Fibroblast of skin of abdomen (primary cell): Measurements from ENCODE around the gene MADCAM1. TPM values are rescaled to one million over a fixed set of nuclear protein-coding genes. Genes with fewer than 3 reads are reported as not detected.
"Not testable (repeated sequence)": the region's sequence is repeated elsewhere in the genome, so short reads cannot be mapped to it uniquely, and the experiment has no call there.

ENCODE experiments used
- DNase-seq: peaks from one replicate; pipeline ENCODE4 v3.0.0-alpha.2; 2013
- polyA plus RNA-seq, 2 experiments: library from polyadenylated mRNA; unstranded; fragments of 120-200 nt; gene quantifications; one replicate each; pipeline ENCODE4 v1.2.1, GENCODE V29; 2013; ENCODE audit not compliant: insufficient read length in 2 of 2

MADCAM1 gene
- 0.22 TPM for polyA plus RNA-seq (2013, experiment 1 of 2; ENCODE audit: insufficient read length)
- polyA plus RNA-seq (2013, experiment 2 of 2; ENCODE audit: insufficient read length), result 0.43 TPM

GRCh38 chr19:496112-496665 lies at the start of gene MADCAM1:
Gene MADCAM1 (plus strand): TSS chr19:496486. CDS start chr19:496500, 14 bp downstream.
- no peak for DNase-seq

- DNase-seq, result no peak
Observed at GRCh38 chr19:447064-447426, 49.2 kb upstream of the MADCAM1 start.

- DNase-seq, result no peak
Observed at GRCh38 chr19:447816-448560, 48.3 kb upstream of the MADCAM1 start.

GRCh38 chr19:449916-450315 lies 46.4 kb upstream of the MADCAM1 start:
- DNase-seq, result no peak

- DNase-seq, result not testable (repeated sequence)
Observed at GRCh38 chr19:450912-451481, 45.3 kb upstream of the MADCAM1 start.

- no peak for DNase-seq
Observed at GRCh38 chr19:452829-453228, 43.5 kb upstream of the MADCAM1 start.

- no peak for DNase-seq
Observed at GRCh38 chr19:453606-454005, 42.7 kb upstream of the MADCAM1 start.

- DNase-seq, result no peak
Observed at GRCh38 chr19:455031-455705, 41.1 kb upstream of the MADCAM1 start.

GRCh38 chr19:455851-456546 lies 40.3 kb upstream of the MADCAM1 start:
- DNase-seq, result no peak

- DNase-seq, result no peak
Observed at GRCh38 chr19:456547-457110, 39.7 kb upstream of the MADCAM1 start.

GRCh38 chr19:457636-458035 lies 38.6 kb upstream of the MADCAM1 start:
- no peak for DNase-seq

- DNase-seq, result no peak
Observed at GRCh38 chr19:458091-459042, 37.9 kb upstream of the MADCAM1 start.

- DNase-seq, result no peak
Observed at GRCh38 chr19:459724-460511, 36.4 kb upstream of the MADCAM1 start.

- no peak for DNase-seq
Observed at GRCh38 chr19:460877-461720, 35.2 kb upstream of the MADCAM1 start, which contains the start of gene SHC2. Gene SHC2 (minus strand): TSS chr19:461033. CDS start chr19:460996, 37 bp downstream.

GRCh38 chr19:461721-462551 lies 34.4 kb upstream of the MADCAM1 start:
- no peak for DNase-seq

- no peak for DNase-seq
Observed at GRCh38 chr19:463483-464207, 32.6 kb upstream of the MADCAM1 start.

- no peak for DNase-seq
Observed at GRCh38 chr19:464208-464545, 32.1 kb upstream of the MADCAM1 start.
